IMR-90 (cell line): Measurements from ENCODE around the gene INPP4A. TPM values are rescaled to one million over a fixed set of nuclear protein-coding genes. Genes with fewer than 3 reads are reported as not detected.

Source experiments
- ATAC-seq: fragments of 200-7000 bp; cut with Tn5 transposase; 2 replicates; pipeline ENCODE4 v1.9.1; 2020; ENCODE audit warnings: low read depth, mild to moderate bottlenecking, moderate library complexity
- BruUV-seq: library from RNA; stranded (reverse); fragments of 400-500 nt; replicated peaks from 2 replicates; lab custom pipeline; 2021; lab: Mats Ljungman, UMichigan
- CTCF ChIA-PET: fragments of 300-600 bp; formaldehyde crosslinking; extraction: SDS; loops from one replicate; lab custom pipeline; 2021; ENCODE audit warnings: antibody characterized with exemption; lab: Yijun Ruan, JAX
- POLR2A ChIA-PET: fragments of 300-600 bp; sonication (Branson Sonifier 250); formaldehyde crosslinking; loops from one replicate; lab custom pipeline; 2022; ENCODE audit warnings: antibody characterized with exemption; ENCODE audit not compliant: unreplicated experiment; lab: Charles Lee
- DNase-seq: peaks from one replicate; pipeline ENCODE4 v3.0.0; 2013
- H2AFZ ChIP-seq: replicated peaks from 2 replicates; pipeline ENCODE3; 2013; ENCODE audit warnings: low read length, mild to moderate bottlenecking; ENCODE audit not compliant: poor library complexity
- H2AK5ac ChIP-seq: 2 replicates; pipeline ENCODE4 v1.6.1; 2013; ENCODE audit warnings: low read depth, low read length, inconsistent platforms
- H2AK9ac ChIP-seq: replicated peaks from 2 replicates; pipeline ENCODE3; 2013; ENCODE audit warnings: mild to moderate bottlenecking, low read depth, low read length, moderate library complexity; ENCODE audit not compliant: poor library complexity
- H2BK120ac ChIP-seq: 2 replicates; pipeline ENCODE4 v1.6.1; 2013; ENCODE audit warnings: low read depth, low read length, inconsistent platforms
- H2BK15ac ChIP-seq: 3 replicates; pipeline ENCODE4 v1.6.1; 2013; ENCODE audit warnings: low read depth, low read length, inconsistent platforms
- H2BK20ac ChIP-seq: 2 replicates; pipeline ENCODE4 v1.6.1; 2013; ENCODE audit warnings: low read depth, mild to moderate bottlenecking, inconsistent platforms, low read length, moderate library complexity
- H2BK5ac ChIP-seq: 2 replicates; pipeline ENCODE4 v1.6.1; 2013; ENCODE audit warnings: mild to moderate bottlenecking, low read depth, low read length, inconsistent platforms; ENCODE audit not compliant: poor library complexity, severe bottlenecking
- H3K14ac ChIP-seq: replicated peaks from 2 replicates; pipeline ENCODE4 v1.6.1; 2013; ENCODE audit warnings: low read depth, low read length, inconsistent platforms
- H3K18ac ChIP-seq: 2 replicates; pipeline ENCODE4 v1.6.1; 2013; ENCODE audit warnings: low read depth, low read length, control low read depth
- H3K23ac ChIP-seq: 2 replicates; pipeline ENCODE4 v1.6.1; 2013; ENCODE audit warnings: low read depth, low read length, inconsistent platforms
- H3K27ac ChIP-seq: 2 replicates; pipeline ENCODE4 v1.5.1; 2013; ENCODE audit warnings: mild to moderate bottlenecking, control low read depth, low read length; ENCODE audit not compliant: insufficient read depth
- H3K27me3 ChIP-seq: 2 replicates; pipeline ENCODE4 v1.6.1; 2013; ENCODE audit warnings: low read length; ENCODE audit not compliant: control insufficient read depth, insufficient read depth
- H3K36me3 ChIP-seq: 2 replicates; pipeline ENCODE4 v1.6.1; 2013; ENCODE audit warnings: low read length, mixed read lengths; ENCODE audit not compliant: control insufficient read depth, insufficient read depth
- H3K4ac ChIP-seq: 2 replicates; pipeline ENCODE4 v1.6.1; 2013; ENCODE audit warnings: low read depth, low read length, inconsistent platforms
- H3K4me1 ChIP-seq: 2 replicates; pipeline ENCODE4 v1.6.1; 2013; ENCODE audit warnings: low read length, mixed read lengths; ENCODE audit not compliant: control insufficient read depth, insufficient read depth
- H3K4me2 ChIP-seq: 2 replicates; pipeline ENCODE4 v1.6.1; 2013; ENCODE audit warnings: low read depth, mild to moderate bottlenecking, control low read depth, low read length, moderate library complexity
- H3K4me3 ChIP-seq: 2 replicates; pipeline ENCODE4 v1.5.1; 2013; ENCODE audit warnings: low read depth, mild to moderate bottlenecking, control low read depth, low read length, moderate library complexity; ENCODE audit not compliant: insufficient read depth
- H3K56ac ChIP-seq: 2 replicates; pipeline ENCODE4 v1.6.1; 2013; ENCODE audit warnings: low read length, inconsistent platforms; ENCODE audit not compliant: insufficient read depth; ENCODE audit errors: extremely low read depth
- H3K79me1 ChIP-seq, 2 experiments: 2 replicates each; pipeline ENCODE4 v1.6.1; 2013; ENCODE audit warnings: low read length in 2 of 2, inconsistent platforms in 1 of 2, low read depth in 1 of 2
- H3K9ac ChIP-seq: 2 replicates; pipeline ENCODE4 v1.6.1; 2013; ENCODE audit warnings: low read depth, low read length, control low read depth
- H3K9me1 ChIP-seq: 2 replicates; pipeline ENCODE4 v1.6.1; 2013; ENCODE audit warnings: low read length, inconsistent platforms; ENCODE audit not compliant: insufficient read depth
- H3K9me3 ChIP-seq: 2 replicates; pipeline ENCODE4 v1.6.1; 2013; ENCODE audit warnings: low read length; ENCODE audit not compliant: control insufficient read depth, insufficient read depth
- H4K20me1 ChIP-seq: 2 replicates; pipeline ENCODE4 v1.6.1; 2013; ENCODE audit warnings: low read length, inconsistent platforms; ENCODE audit not compliant: insufficient read depth
- H4K5ac ChIP-seq: 2 replicates; pipeline ENCODE4 v1.6.1; 2013; ENCODE audit warnings: mild to moderate bottlenecking, low read depth, low read length, control low read depth
- H4K8ac ChIP-seq, 2 experiments: 2 replicates each; pipeline ENCODE4 v1.6.1; 2013; ENCODE audit warnings: low read depth in 2 of 2, low read length in 2 of 2, control low read depth in 1 of 2, inconsistent platforms in 1 of 2
- H4K91ac ChIP-seq: 2 replicates; pipeline ENCODE4 v1.6.1; 2013; ENCODE audit warnings: low read depth, low read length, inconsistent platforms; ENCODE audit not compliant: insufficient read depth
- CEBPB ChIP-seq: IDR thresholded peaks from 2 replicates; pipeline ENCODE4 v1.6.1; 2012; ENCODE audit warnings: low read depth, low read length, improper control_type of control experiment
- ELK1 ChIP-seq: fragments of 150-350 bp; IDR thresholded peaks from 2 replicates; pipeline ENCODE4 v1.6.1; 2016; ENCODE audit warnings: low read depth, mild to moderate bottlenecking, low read length, moderate library complexity, borderline replicate concordance
- FOS ChIP-seq: fragments of 150-350 bp; IDR thresholded peaks from 2 replicates; pipeline ENCODE4 v1.6.1; 2016; ENCODE audit warnings: low read depth, low read length
- MAFK ChIP-seq: IDR thresholded peaks from 2 replicates; pipeline ENCODE4 v1.6.1; 2012; ENCODE audit warnings: low read depth, low read length, improper control_type of control experiment
- NFE2L2 ChIP-seq: fragments of 150-350 bp; IDR thresholded peaks from 2 replicates; pipeline ENCODE4 v1.6.1; 2016; ENCODE audit warnings: low read depth, mild to moderate bottlenecking, low read length
- RAD21 ChIP-seq: IDR thresholded peaks from 2 replicates; pipeline ENCODE4 v1.6.1; 2012; ENCODE audit warnings: low read length, improper control_type of control experiment
- RCOR1 ChIP-seq: IDR thresholded peaks from 2 replicates; pipeline ENCODE4 v1.6.1; 2012; ENCODE audit warnings: mild to moderate bottlenecking, low read length, improper control_type of control experiment; ENCODE audit not compliant: insufficient replicate concordance
- USF2 ChIP-seq: fragments of 150-350 bp; IDR thresholded peaks from 2 replicates; pipeline ENCODE4 v1.6.1; 2017; ENCODE audit warnings: mild to moderate bottlenecking, antibody characterized with exemption, low read length, low read depth
- WGBS, 2 experiments: methylation state at CpG; one replicate each; pipeline versions ENCODE4 v1.1.5 to v1.1.7; 2013; ENCODE audit warnings: missing lambda C conversion rate in 2 of 2; ENCODE audit not compliant: insufficient read length in 1 of 2; ENCODE audit errors: extremely low coverage in 2 of 2; 5-methylcytosine and 5-hydroxymethylcytosine counted together
- dilution Hi-C: fragments of 300-500 bp; cut with HindIII; formaldehyde crosslinking; loops from one replicate; pipeline ENCODE4 v1.14.3; 2018; ENCODE audit warnings: low sequenced_read_pairs; ENCODE audit not compliant: unreplicated experiment
- in situ Hi-C: fragments of 300-500 bp; cut with MboI; formaldehyde crosslinking; loops from 3 replicates; pipeline ENCODE4 v1.14.3; 2019; ENCODE audit warnings: low sequenced_read_pairs, inconsistent platforms, mixed read lengths
- intact Hi-C: fragments of 100-400 bp; cut with micrococcal nuclease; formaldehyde crosslinking; loops from 2 replicates; pipeline ENCODE4 v1.10.0; 2022
- polyA plus RNA-seq, 3 experiments: library from polyadenylated mRNA; depleted of rRNA; stranded (reverse); fragments of >200 nt; gene quantifications; 2 replicates each; pipeline ENCODE4 v1.2.3, GENCODE V29; 2012; ENCODE audit warnings: low replicate concordance in 1 of 3
- total RNA-seq: library from RNA; depleted of rRNA; stranded (reverse); fragments of >200 nt; gene quantifications from 2 replicates; pipeline ENCODE4 v1.2.3, GENCODE V29; 2012

Gene INPP4A
- total and polyA plus RNA-seq, 2 of the 4 experiments (the other 2 are of a cell fraction): 14.5 to 27.1 TPM

- ATAC-seq: no peak
- WGBS, 2 experiments: no CpG with 5 or more reads among the region's 2 CpGs
- no peak overlapping the region for H2BK15ac ChIP-seq
Observed at GRCh38 chr2:98419544-98419943, 25.1 kb upstream of the INPP4A start.

More at GRCh38 chr2:98419544-98419943, 25.1 kb upstream of the INPP4A start:
- no peak overlapping the region for H3K56ac ChIP-seq
- H3K27me3 ChIP-seq: peaks cover 3% of the 10 kb centered on the region
- H3K36me3 ChIP-seq: no peaks in the 10 kb centered on the region
- H3K18ac ChIP-seq: no peak overlapping the region
- ChIA-PET POLR2A (no interaction called here), CTCF (no interaction called here)
- H2AFZ ChIP-seq: no peak overlapping the region
- no peak overlapping the region for H3K4me3 ChIP-seq
- dilution Hi-C loops: no loop called here
- H2BK20ac ChIP-seq: no peak overlapping the region
- intact Hi-C loops: no loop called here
- H4K8ac ChIP-seq: no peak overlapping the region
- no peak overlapping the region for H3K9ac ChIP-seq
- in situ Hi-C loops: loop anchor here (25.0 kb wide), 1 partner anchor 418 kb away; no protein-coding TSS in a partner anchor
- H2AK5ac ChIP-seq: no peak overlapping the region
- no peak for DNase-seq
- TF ChIP-seq MAFK (no peak), FOS (no peak), ELK1 (no peak), NFE2L2 (no peak), CEBPB (no peak), USF2 (no peak), RCOR1 (no peak), RAD21 (no peak)
- no peak overlapping the region for H3K23ac ChIP-seq
- no peak overlapping the region for H2AK9ac ChIP-seq
- H3K79me1 ChIP-seq: no peaks in the 10 kb centered on the region
- H4K20me1 ChIP-seq: no peaks in the 10 kb centered on the region
- no peak overlapping the region for H4K5ac ChIP-seq
- H2BK120ac ChIP-seq: no peak overlapping the region
- no peak overlapping the region for H4K91ac ChIP-seq
- no peak overlapping the region for H3K4ac ChIP-seq
- no peak overlapping the region for H3K14ac ChIP-seq
- no peak overlapping the region for H3K27ac ChIP-seq
- H3K4me2 ChIP-seq: no peak overlapping the region
- H3K9me3 ChIP-seq: no peaks in the 10 kb centered on the region
- BruUV-seq: no TSS peak
- no peaks in the 10 kb centered on the region for H3K4me1 ChIP-seq
- H3K9me1 ChIP-seq: no peaks in the 10 kb centered on the region
- no peak overlapping the region for H2BK5ac ChIP-seq
